ENCODE results near the gene SLC12A8.
"Not testable (repeated sequence)": the region's sequence is repeated elsewhere in the genome, so short reads cannot be mapped to it uniquely, and the experiment has no call there.

The SLC12A8 gene

DNA sequence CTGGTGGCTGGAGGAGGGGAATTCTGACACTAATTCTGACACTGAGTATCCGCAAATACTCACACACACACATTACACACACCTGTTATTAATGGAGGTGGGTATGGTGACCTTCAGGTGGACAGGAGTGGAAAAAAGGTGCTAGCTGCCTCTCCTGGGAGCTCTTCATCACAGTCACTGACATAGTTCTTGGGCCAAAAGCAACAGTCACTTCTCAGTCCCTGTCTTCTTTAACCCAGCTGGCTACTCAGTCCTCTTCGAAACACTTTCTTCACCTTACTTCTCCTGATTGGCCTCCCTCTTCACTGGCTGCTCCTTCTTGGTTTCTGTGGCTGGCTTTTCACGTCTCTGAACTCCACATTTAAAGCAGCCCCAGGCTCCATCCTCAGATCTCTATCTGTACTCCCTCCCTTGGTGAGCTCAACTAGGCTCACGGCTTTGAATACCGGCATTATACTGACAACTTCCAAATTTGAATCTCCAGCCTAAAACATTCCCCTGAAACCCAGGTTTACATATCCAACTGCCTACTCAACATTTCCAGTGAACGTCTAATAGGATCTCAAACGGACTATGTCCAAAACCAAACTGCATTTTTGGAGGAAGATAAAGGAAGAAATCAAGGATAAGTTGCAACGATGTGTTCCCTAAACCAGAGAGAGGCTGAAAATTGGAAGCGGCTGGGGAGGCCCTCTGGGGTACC is 103.6 kb downstream of the SLC12A8 start:
- DNase-seq: no peak

DNA sequence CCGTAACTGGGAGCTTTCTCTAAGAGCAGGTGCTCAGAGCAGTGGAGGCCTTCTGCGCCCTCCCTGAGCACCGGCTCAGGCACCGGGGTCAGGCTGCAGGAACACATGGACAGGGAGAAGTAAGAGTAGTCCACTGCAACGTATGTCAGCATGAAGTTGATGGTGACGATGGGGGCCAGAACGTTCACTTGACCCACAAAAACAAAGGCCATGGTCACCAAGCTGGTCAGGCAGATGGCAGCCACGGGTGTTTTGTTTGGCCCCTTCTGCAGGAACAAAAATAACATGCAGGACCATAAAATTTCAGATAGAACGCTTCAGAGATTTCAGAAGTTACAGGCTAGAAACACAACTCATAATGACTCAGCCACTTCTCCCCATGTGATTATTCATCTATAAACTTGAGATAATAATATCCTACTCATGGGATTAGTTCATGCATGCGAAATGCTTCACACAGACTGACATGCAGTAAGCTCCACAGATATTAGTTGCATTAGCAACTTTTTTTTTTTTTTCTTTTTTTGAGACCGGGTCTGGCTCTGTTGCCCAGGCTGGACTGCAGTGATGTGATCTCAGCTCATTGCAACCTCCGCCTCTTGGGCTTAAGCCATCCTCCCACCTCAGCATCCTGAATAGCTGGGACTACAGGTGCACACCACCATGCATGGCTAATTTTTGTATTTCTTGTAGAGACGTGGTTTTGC is 104.5 kb downstream of the SLC12A8 start:
- no peak for DNase-seq

- DNase-seq: no peak
Measured at GRCh38 chr3:125107363-125107762, 105.2 kb downstream of the SLC12A8 start.

DNA sequence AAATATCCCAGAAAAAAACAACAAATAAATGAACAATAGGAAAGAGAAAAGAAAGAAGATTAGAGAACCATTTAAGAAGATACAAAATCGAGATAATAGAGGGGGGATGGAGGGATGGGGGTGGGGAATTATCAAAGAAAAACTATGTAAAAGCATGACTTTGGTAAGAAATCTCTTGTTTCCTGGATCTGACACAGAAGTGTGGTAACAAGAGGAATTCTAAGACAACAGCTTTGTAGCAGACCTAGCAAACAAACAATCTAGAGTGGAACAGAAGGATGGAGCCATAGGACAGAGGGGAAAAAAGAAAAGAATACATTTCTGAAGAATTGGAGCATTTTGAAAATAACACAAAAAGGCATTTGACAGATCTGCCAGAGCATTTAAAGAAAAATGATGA is 107.4 kb downstream of the SLC12A8 start:
- DNase-seq: no peak

GRCh38 chr3:125104639-125105038 is 107.9 kb downstream of the SLC12A8 start:
- DNase-seq: no peak

DNA sequence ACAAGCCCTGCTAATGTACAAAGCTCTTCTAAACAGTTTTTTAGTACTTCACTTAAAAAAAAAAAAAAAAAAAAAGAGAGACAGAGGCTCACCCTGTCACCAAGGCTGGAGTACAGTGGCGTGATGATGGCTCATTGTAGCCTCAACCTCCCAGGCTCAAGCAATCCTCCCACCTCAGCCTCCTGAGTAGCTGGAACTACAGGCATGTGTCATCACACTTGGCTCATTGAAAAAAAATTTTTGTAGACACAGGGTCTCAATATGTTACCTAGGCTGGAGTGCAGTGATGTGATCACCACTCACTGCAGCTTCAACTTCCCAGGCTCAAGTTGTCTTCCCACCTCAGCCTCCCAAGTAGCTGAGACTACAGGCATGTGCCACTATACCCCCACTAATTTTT is 109.1 kb downstream of the SLC12A8 start:
- DNase-seq: no peak

DNA sequence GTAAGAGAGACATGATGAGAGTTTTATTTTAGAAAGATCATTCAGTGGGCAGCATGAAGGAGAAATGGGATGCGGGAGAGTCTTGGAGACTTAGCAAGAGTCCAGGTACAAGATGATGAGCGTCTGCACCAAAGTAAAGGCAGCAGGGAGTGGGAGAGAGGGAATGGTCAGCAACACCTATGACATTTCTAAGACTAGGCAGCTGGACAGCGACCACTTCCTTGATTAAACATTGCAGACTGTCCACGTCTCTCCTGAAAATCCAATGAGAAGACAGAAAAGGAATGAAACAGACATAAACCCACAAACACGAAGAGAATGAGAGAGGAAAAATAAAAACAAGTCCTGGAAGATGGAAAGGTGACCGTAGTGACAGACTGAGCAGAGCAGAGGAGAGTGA is 110.1 kb downstream of the SLC12A8 start:
- DNase-seq: no peak

- no peak for DNase-seq
Measured at GRCh38 chr3:125098611-125099291, 113.8 kb downstream of the SLC12A8 start.

DNA sequence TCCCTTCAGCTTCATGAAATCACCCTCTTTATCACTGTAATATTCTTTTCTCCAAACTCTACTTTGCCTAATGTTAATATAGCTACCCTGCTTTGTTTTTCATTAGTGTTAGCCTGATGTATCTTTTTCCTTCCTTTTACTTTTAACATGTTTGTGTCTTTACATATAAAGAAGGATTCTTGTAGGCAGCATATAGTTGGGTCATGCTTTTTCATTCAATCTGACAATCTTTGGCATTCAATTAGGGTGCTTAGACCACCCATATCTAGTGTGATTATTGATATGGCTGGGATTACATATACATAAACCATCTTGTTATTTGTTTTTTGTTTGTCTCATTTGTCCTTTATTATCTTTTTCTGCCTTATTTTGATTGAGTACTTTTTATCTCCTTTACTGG is 121.9 kb downstream of the SLC12A8 start:
- DNase-seq: no peak

GRCh38 chr3:125087768-125088391 is 124.7 kb downstream of the SLC12A8 start:
- no peak for DNase-seq

- DNase-seq: no peak
Measured at GRCh38 chr3:125085166-125085565, 127.4 kb downstream of the SLC12A8 start.

GRCh38 chr3:125083776-125084175 is 128.8 kb downstream of the SLC12A8 start:
- DNase-seq: no peak

DNA sequence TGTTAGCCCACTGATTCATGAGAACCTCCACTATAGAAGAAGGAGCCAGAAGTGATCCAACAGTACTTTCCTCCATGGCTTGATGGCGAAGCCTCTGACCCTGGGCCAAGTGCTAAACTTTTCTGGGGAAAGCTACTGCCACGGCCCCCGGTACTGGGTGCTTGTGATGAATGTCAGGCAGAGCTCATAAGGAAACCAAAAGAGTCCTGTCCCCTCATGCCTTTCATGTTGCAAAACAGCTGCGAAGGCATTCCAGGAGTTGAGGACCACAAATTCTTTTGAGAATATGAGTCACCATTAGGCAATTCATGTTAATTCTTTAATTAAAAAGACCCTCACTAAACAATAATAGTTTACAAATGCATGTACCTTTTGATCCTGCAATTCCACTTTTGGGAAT is 130.2 kb downstream of the SLC12A8 start:
- DNase-seq: not testable (repeated sequence)

- no peak for DNase-seq
Measured at GRCh38 chr3:125080077-125080476, 132.5 kb downstream of the SLC12A8 start.

- DNase-seq: no peak
Measured at GRCh38 chr3:125079675-125080045, 132.9 kb downstream of the SLC12A8 start.

GRCh38 chr3:125078951-125079674 is 133.4 kb downstream of the SLC12A8 start:
- DNase-seq: no peak

DNA sequence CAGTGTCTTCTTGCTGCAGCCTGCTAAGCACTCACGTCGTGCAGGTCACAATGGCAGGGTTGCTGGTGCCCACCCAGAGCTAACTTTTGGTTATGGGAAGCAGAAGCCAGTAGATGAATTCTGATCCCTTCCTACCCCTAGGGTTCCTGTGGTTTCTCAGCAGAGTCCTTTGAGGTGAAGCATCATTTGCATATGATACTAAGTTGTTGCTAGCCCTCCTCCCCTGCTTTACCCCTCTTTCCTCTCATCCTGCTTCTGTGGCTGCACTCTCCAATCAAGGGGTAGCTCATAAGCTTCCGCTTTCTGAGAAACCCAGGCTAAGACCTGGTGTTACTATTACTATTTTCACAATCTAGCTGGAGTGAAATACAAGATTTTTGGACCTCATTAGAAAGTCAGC is 134.7 kb downstream of the SLC12A8 start:
- DNase-seq: no peak

- no peak for DNase-seq
Measured at GRCh38 chr3:125076464-125076863, 136.1 kb downstream of the SLC12A8 start.

- no peak for DNase-seq
Measured at GRCh38 chr3:125075738-125076137, 136.8 kb downstream of the SLC12A8 start.

GRCh38 chr3:125073390-125073905 is 139.1 kb downstream of the SLC12A8 start:
- no peak for DNase-seq

DNA sequence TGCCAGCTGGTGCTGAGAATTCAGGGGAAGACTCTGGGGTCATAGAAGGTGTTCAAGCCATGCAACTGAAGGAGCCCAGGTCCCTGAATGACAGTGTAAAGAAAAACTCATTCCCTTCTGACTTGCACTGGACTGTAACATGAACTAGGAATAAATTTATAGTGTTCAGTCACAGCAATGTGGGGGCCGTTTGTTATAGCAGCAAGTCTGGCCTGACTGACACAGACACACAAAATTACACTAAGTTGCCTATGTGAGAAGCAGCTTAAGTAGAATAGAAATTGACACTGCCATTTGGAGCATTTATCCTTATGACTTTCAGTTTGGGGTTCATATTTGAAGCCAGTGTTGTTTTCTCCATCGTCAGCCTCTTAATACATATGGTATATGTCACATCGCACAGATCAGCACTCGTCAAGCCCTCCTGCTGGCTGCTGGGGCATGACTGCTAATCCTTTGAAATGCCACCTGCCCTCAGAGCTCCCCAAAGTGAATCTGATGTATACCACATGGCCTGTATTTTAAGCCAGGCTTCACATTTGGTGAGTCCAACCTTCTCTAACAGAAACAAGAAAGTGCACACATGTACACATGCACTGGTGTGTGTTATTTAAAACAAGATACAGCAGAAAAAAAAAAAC is 139.7 kb downstream of the SLC12A8 start:
- DNase-seq: no peak

- no peak for DNase-seq
Measured at GRCh38 chr3:125072301-125072700, 140.2 kb downstream of the SLC12A8 start.
